Breast epithelium (tissue), 4 donors: Measurements from ENCODE around the gene RTN1. TPM values are rescaled to one million over a fixed set of nuclear protein-coding genes. Genes with fewer than 3 reads are reported as not detected.

ENCODE experiments used
- DNase-seq, 2 donors: peaks; one replicate each; pipeline ENCODE4 v3.0.0-alpha.2; 2019; ENCODE audit warnings: low spot score in 2 of 2
- H3K27ac ChIP-seq, 2 donors: fragments of 200-600 bp; sonication (generic) in 1 of 2; one replicate each; pipeline ENCODE4 v1.5.1; 2016 to 2019; ENCODE audit warnings: mild to moderate bottlenecking in 1 of 2
- H3K27me3 ChIP-seq, 2 donors: fragments of 200-600 bp; sonication (generic) in 1 of 2; one replicate each; pipeline versions ENCODE4 v1.5.1 to v1.6.0; 2017 to 2019; ENCODE audit warnings: control low read depth in 1 of 2, mild to moderate bottlenecking in 1 of 2
- H3K36me3 ChIP-seq: fragments of 200-600 bp; one replicate; pipeline ENCODE4 v1.5.1; 2019
- H3K4me1 ChIP-seq, 2 donors: fragments of 200-600 bp; sonication (generic); one replicate each; pipeline ENCODE4 v1.5.1; 2016 to 2019; ENCODE audit warnings: control low read depth in 1 of 2
- H3K4me3 ChIP-seq, 3 donors: fragments of 200-600 bp; sonication (generic); 1 replicate in 2 of 3; 2 replicates in 1 of 3; pipeline ENCODE4 v1.5.1; 2016 to 2019; ENCODE audit warnings: mild to moderate bottlenecking in 3 of 3, moderate library complexity in 2 of 3
- H3K9me3 ChIP-seq, 2 donors: fragments of 200-600 bp; sonication (generic) in 1 of 2; one replicate each; pipeline ENCODE4 v1.5.1; 2016 to 2019; ENCODE audit warnings: control low read depth in 1 of 2
- CTCF ChIP-seq, 3 donors: fragments of 450-650 bp; IDR thresholded peaks; one replicate each; pipeline ENCODE4 v1.5.1; 2016 to 2017; ENCODE audit warnings: antibody characterized with exemption in 3 of 3, mild to moderate bottlenecking in 3 of 3, moderate library complexity in 3 of 3
- POLR2A ChIP-seq: fragments of 450-650 bp; IDR thresholded peaks from one replicate; pipeline ENCODE4 v1.6.1; 2016; ENCODE audit warnings: antibody characterized with exemption, mild to moderate bottlenecking, moderate library complexity
- POLR2AphosphoS5 ChIP-seq, 3 donors: sonication (generic); formaldehyde crosslinking; IDR thresholded peaks; one replicate each; pipeline ENCODE4 v1.6.1; 2017; ENCODE audit warnings: antibody characterized with exemption in 3 of 3
- intact Hi-C: fragments of 100-400 bp; cut with DNase I; formaldehyde crosslinking; loops from one replicate; pipeline ENCODE4 v1.15.1; 2023; ENCODE audit warnings: low total_unique reads
- total RNA-seq, 3 donors: library from RNA; depleted of rRNA; stranded (reverse); fragments of >200 nt; gene quantifications; one replicate each; pipeline ENCODE4 v1.1.0, GENCODE V29; 2016

Gene RTN1
- total RNA-seq, 3 donors from 2014 or later = 10.8 to 44.5 (median 17.7) TPM

- no peaks in the 10 kb centered on the region for H3K36me3 ChIP-seq
- no peak overlapping the region for H3K4me3 ChIP-seq
- H3K27ac ChIP-seq = no peak overlapping the region
- DNase-seq = no peak
- H3K27me3 ChIP-seq = no peaks in the 10 kb centered on the region
- no peaks in the 10 kb centered on the region for H3K4me1 ChIP-seq
- intact Hi-C loops = no loop called here
- TF ChIP-seq POLR2A (no peak), CTCF (IDR thresholded peaks at IDR 0.05) (no peak), POLR2AphosphoS5 (IDR thresholded peaks at IDR 0.05) (no peak)
- H3K9me3 ChIP-seq = peaks cover 0 to 11% of the 10 kb centered on the region in 2 donors
Observed at GRCh38 chr14:59619061-59619460, 251.5 kb downstream of the RTN1 start.

- DNase-seq = no peak
- Histone ChIP-seq H3K27me3 (no peaks in the 10 kb centered on the region), H3K4me3 (no peak overlapping the region), H3K4me1 (no peaks in the 10 kb centered on the region), H3K27ac (no peak overlapping the region), H3K36me3 (no peaks in the 10 kb centered on the region), H3K9me3 (no peaks in the 10 kb centered on the region)
- intact Hi-C loops = no loop called here
- TF ChIP-seq POLR2A (no peak), CTCF (IDR thresholded peaks at IDR 0.05) (no peak), POLR2AphosphoS5 (IDR thresholded peaks at IDR 0.05) (no peak)
Observed at GRCh38 chr14:59601056-59601455, 269.5 kb downstream of the RTN1 start.

- TF ChIP-seq POLR2A (no peak), POLR2AphosphoS5 (IDR thresholded peaks at IDR 0.05) (no peak), CTCF (IDR thresholded peaks at IDR 0.05) (no peak)
- H3K9me3 ChIP-seq = no peaks in the 10 kb centered on the region
- no peaks in the 10 kb centered on the region for H3K36me3 ChIP-seq
- H3K27me3 ChIP-seq = no peaks in the 10 kb centered on the region
- H3K4me1 ChIP-seq = no peaks in the 10 kb centered on the region
- no peak for DNase-seq
- intact Hi-C loops = no loop called here
- H3K4me3 ChIP-seq = no peak overlapping the region
- no peak overlapping the region for H3K27ac ChIP-seq
Observed at GRCh38 chr14:59600211-59600945, 270.2 kb downstream of the RTN1 start.

GRCh38 chr14:59595071-59595470 is 275.5 kb downstream of the RTN1 start:
- intact Hi-C loops = no loop called here
- no peaks in the 10 kb centered on the region for H3K27me3 ChIP-seq
- H3K4me3 ChIP-seq = no peak overlapping the region
- H3K4me1 ChIP-seq = no peaks in the 10 kb centered on the region
- no peak overlapping the region for H3K27ac ChIP-seq
- no peaks in the 10 kb centered on the region for H3K36me3 ChIP-seq
- TF ChIP-seq POLR2AphosphoS5 (IDR thresholded peaks at IDR 0.05) (no peak), CTCF (IDR thresholded peaks at IDR 0.05) (no peak), POLR2A (no peak)
- H3K9me3 ChIP-seq = no peaks in the 10 kb centered on the region
- DNase-seq = no peak

- Histone ChIP-seq H3K36me3 (no peaks in the 10 kb centered on the region), H3K9me3 (no peaks in the 10 kb centered on the region), H3K4me3 (no peak overlapping the region), H3K4me1 (no peaks in the 10 kb centered on the region), H3K27ac (no peak overlapping the region), H3K27me3 (no peaks in the 10 kb centered on the region)
- no peak for DNase-seq
- no peak for TF ChIP-seq POLR2A
- intact Hi-C loops = no loop called here
Observed at GRCh38 chr14:59591641-59592370, 278.8 kb downstream of the RTN1 start.
